GM12865 (cell line): ENCODE data around the gene PPARA.

Experiments
- DNase-seq: peaks from one replicate; pipeline ENCODE4 v3.0.0; 2010; ENCODE audit warnings: low read depth
- H3K4me3 ChIP-seq: 2 replicates; pipeline ENCODE4 v1.5.1; 2011; ENCODE audit warnings: mild to moderate bottlenecking, low read depth, low read length, control low read depth
- CTCF ChIP-seq: IDR thresholded peaks from 2 replicates; pipeline ENCODE4 v1.5.1; 2011; ENCODE audit warnings: low read length, control low read depth, low read depth, inconsistent platforms; ENCODE audit not compliant: insufficient read depth; ENCODE audit errors: missing control alignments

Gene PPARA

DNA sequence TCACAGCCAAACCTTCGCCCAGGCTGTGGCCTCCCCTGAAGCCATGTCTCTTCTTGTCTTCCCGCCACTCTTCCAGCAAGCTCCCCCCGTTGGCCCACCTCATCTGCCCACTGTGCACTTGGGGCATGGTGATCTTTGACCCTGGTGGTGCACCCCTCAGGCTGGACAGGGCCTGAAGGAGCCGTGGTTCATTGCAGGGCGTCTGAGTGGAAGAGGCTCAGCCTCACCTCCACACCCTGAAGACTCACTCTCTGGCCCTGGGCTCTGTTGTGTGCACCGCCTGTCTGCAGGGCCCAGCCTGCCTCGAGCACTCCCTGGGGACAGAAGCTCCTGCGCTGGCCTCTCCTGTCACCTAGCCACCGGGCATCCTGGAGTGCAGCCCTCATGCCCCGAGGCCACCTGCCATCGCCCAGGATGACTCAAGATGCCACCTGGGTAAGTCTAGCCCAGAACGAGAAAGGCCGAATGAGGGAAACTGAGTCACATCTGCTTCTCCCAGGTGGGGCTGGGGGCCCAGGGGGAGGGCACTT, 40.8 kb upstream of the PPARA start:
- H3K4me3 ChIP-seq = no peak overlapping the region
- DNase-seq = no peak
- TF ChIP-seq CTCF = no peak

DNA sequence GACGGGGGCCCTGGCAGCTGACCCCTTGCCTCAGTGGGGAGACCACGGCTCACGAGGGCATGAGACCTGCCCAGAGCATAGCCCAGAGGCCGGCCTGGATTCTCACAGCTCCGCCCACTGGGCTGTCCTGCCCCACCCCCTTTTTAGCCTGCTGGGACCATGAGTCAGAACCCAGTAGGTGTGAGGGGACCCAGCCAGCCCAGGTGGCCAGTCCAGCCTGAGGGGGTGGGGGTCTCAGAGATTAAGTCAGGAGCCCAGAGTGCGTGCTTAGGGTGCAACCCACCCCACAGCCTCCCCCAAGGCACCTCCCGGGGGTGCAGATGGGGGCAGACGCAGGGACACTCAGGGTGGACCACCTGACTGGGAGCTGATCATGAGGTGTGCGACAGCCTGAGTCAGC, 40.1 kb upstream of the PPARA start:
- no peak for TF ChIP-seq CTCF
- peak; percentile 25 for DNase-seq

DNA sequence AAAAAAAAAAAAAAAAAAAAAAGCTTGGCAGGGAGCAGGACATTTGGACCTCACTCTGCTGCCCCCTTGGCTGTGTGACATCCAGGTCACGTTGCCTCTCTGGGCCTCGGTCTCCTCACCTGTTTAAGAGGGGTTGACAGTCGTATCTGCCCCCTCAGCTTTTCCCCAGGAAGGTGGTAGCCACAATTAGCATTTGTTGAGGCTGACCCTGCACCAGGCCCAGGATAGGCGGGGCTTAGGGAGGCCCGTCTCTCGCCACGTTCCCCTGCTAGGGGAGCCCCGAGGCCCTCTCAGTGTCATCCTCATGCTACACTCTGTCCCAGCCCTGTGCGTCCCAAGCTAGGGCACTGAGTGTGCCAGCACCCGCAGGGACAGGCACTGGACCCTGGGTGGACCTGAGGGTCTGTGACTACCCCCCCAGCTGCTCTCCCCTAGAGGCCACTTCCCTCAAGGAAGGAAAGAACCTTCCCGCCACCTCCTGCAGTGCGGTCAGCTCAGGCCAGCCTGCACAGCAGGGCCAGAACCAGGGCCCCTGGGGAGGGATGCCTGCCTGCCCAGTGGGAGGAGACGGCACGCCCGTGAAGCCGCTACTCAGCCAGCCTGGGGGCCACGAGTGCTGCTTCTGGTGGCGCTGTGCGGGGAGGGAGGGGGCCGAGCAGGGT, 38.5 kb upstream of the PPARA start:
- H3K4me3 ChIP-seq = no peak overlapping the region
- DNase-seq = no peak
- no peak for TF ChIP-seq CTCF

More for the DNA sequence above, 40.1 kb upstream of the PPARA start:
- H3K4me3 ChIP-seq = no peak overlapping the region

DNA sequence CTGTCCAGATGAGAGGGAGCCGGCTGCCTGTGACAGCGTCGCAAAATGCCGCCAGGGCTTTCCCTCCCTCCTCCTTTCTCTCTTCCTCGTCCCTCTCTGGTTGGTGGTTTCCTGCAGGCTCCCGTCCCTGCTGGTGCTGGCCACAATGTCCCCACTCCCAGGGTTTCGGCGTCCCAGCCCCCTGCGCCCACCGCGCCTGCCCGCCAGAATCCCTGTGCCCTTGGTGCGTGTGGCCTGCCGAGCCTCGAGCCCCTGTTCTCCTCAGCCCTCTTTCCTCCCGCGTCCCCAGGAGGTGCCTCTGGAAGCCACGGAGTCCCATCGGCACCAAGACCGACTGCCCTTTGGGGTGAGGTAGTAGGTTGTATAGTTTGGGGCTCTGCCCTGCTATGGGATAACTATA, 37.9 kb upstream of the PPARA start:
- DNase-seq = no peak
- no peak for TF ChIP-seq CTCF
- no peak overlapping the region for H3K4me3 ChIP-seq

GRCh38 chr22:46113110-46113909, 37.0 kb upstream of the PPARA start:
- TF ChIP-seq CTCF = no peak
- no peak for DNase-seq
- no peak overlapping the region for H3K4me3 ChIP-seq

GRCh38 chr22:46113910-46114517, 36.3 kb upstream of the PPARA start:
- DNase-seq = no peak
- no peak overlapping the region for H3K4me3 ChIP-seq
- no peak for TF ChIP-seq CTCF
